Keratinocyte (primary cell): ENCODE results near the gene CACHD1. TPM values are rescaled to one million over a fixed set of nuclear protein-coding genes. Genes with fewer than 3 reads are reported as not detected.

ENCODE experiments used
- DNase-seq: peaks from one replicate; pipeline ENCODE4 v3.0.0-alpha.2; 2011; ENCODE audit warnings: low read depth, missing footprints, low spot score
- FAIRE-seq: peaks from 2 replicates; lab custom pipeline; 2011; peaks lifted over from hg19 to GRCh38; lab: Jason Lieb, UNC
- H2AFZ ChIP-seq: 2 replicates; pipeline ENCODE4 v1.6.0; 2012; ENCODE audit warnings: low read length, control low read depth, inconsistent platforms; ENCODE audit not compliant: control insufficient read depth
- H3K27ac ChIP-seq: 2 replicates; pipeline ENCODE4 v1.5.1; 2011; ENCODE audit warnings: low read length; ENCODE audit not compliant: control insufficient read depth, insufficient read depth
- H3K27me3 ChIP-seq: 3 replicates; pipeline ENCODE4 v1.6.0; 2011; ENCODE audit warnings: low read length; ENCODE audit not compliant: control insufficient read depth, insufficient read depth; ENCODE audit errors: extremely low read depth
- H3K36me3 ChIP-seq, 2 experiments: 2 replicates in 1 of 2; 3 replicates in 1 of 2; pipeline ENCODE4 v1.5.1; 2011; ENCODE audit warnings: low read length in 2 of 2, mild to moderate bottlenecking in 1 of 2; ENCODE audit not compliant: control insufficient read depth in 2 of 2, insufficient read depth in 2 of 2; ENCODE audit errors: extremely low read depth in 1 of 2
- H3K4me1 ChIP-seq: 3 replicates; pipeline ENCODE4 v1.5.1; 2011; ENCODE audit warnings: low read length; ENCODE audit not compliant: control insufficient read depth, insufficient read depth; ENCODE audit errors: extremely low read depth
- H3K4me2 ChIP-seq: 3 replicates; pipeline ENCODE4 v1.6.0; 2011; ENCODE audit warnings: low read depth, low read length; ENCODE audit not compliant: control insufficient read depth, insufficient read depth; ENCODE audit errors: extremely low read depth
- H3K4me3 ChIP-seq, 3 experiments: fragments of 200-600 bp in 1 of 3; sonication (generic) in 1 of 3; 2 replicates in 2 of 3; 3 replicates in 1 of 3; pipeline ENCODE4 v1.5.1; 2011 to 2016; ENCODE audit warnings: low read length in 3 of 3, mild to moderate bottlenecking in 3 of 3, control low read depth in 2 of 3, inconsistent platforms in 1 of 3, low read depth in 1 of 3, mixed read lengths in 1 of 3, mixed run types in 1 of 3, moderate library complexity in 1 of 3; ENCODE audit not compliant: control insufficient read depth in 2 of 3, insufficient read depth in 2 of 3; ENCODE audit errors: extremely low read depth in 1 of 3
- H3K79me2 ChIP-seq: 2 replicates; pipeline ENCODE4 v1.6.0; 2012; ENCODE audit warnings: low read length; ENCODE audit not compliant: control insufficient read depth, insufficient read depth
- H3K9ac ChIP-seq: 3 replicates; pipeline ENCODE4 v1.6.0; 2011; ENCODE audit warnings: low read length; ENCODE audit not compliant: control insufficient read depth, insufficient read depth; ENCODE audit errors: extremely low read depth
- H3K9me1 ChIP-seq: 3 replicates; pipeline ENCODE4 v1.6.0; 2011; ENCODE audit warnings: low read length; ENCODE audit not compliant: control insufficient read depth, insufficient read depth; ENCODE audit errors: extremely low read depth
- H3K9me3 ChIP-seq: 2 replicates; pipeline ENCODE4 v1.5.1; 2012; ENCODE audit warnings: low read depth, low read length; ENCODE audit not compliant: control insufficient read depth
- H4K20me1 ChIP-seq: 3 replicates; pipeline ENCODE4 v1.6.0; 2011; ENCODE audit warnings: low read length; ENCODE audit not compliant: control insufficient read depth, insufficient read depth; ENCODE audit errors: extremely low read depth
- EZH2 ChIP-seq: IDR thresholded peaks from one replicate; pipeline ENCODE4 v1.6.1; 2012; ENCODE audit warnings: inconsistent platforms, mild to moderate bottlenecking, low read length, moderate library complexity
- dilution Hi-C: fragments of 300-500 bp; cut with MboI; formaldehyde crosslinking; loops from one replicate; pipeline ENCODE4 v1.7.0; 2020; ENCODE audit warnings: low sequenced_read_pairs; ENCODE audit not compliant: extremely low pct_ligation_motif_present
- polyA plus RNA-seq, 5 experiments: library from polyadenylated mRNA; depleted of rRNA in 3 of 5; stranded (reverse) in 3 of 5; stranded (forward) in 1 of 5; unstranded in 1 of 5; fragments of >200 nt; gene quantifications; 1 replicate in 1 of 5; 2 replicates in 3 of 5; 3 replicates in 1 of 5; pipeline versions ENCODE4 v1.2.1 to v1.2.3, GENCODE V29; 2011 to 2012; ENCODE audit warnings: missing spikeins in 2 of 5, low read depth in 1 of 5, low replicate concordance in 1 of 5
- TF ChIP-seq, protein P1 (sequence below), 3 experiments: IDR thresholded peaks in 1 of 3; conservative IDR thresholded peaks in 1 of 3; optimal IDR thresholded peaks in 1 of 3; 2 replicates in 2 of 3; 3 replicates in 1 of 3; pipeline versions ENCODE3 to v1.5.1; 2011; ENCODE audit warnings: low read length in 3 of 3, mild to moderate bottlenecking in 3 of 3, moderate library complexity in 2 of 3, control low read depth in 1 of 3, inconsistent platforms in 1 of 3; ENCODE audit not compliant: insufficient read depth in 2 of 3; ENCODE audit errors: extremely low read depth in 1 of 3

Gene CACHD1
- polyA plus RNA-seq, 1 donor (not counting 4 experiments of a cell fraction or from before 2014, with no cell fraction given): 2.4 TPM

DNA sequence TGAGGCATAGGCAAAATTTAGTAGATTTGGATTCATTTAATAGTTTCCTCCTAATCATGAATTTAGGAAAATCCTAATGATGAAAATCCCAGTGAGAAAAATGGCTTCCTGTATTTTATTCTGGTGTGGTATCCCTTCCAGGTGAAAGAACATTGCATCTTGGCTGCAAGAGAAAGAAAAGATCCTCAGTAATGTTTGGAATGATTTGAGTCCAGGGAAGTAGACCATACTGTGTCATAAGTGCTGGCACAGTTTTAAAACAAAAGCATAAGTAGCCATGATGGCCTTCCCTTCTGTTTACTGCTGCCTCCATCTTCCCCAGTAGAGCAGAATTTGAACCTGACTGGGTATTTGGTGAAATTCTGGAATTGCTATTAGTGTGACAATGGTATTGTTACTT lies 52.8 kb downstream of the CACHD1 start:
- FAIRE-seq: no peak
- no peaks in the 10 kb centered on the region for H3K79me2 ChIP-seq
- dilution Hi-C loops: no loop called here

GRCh38 chr1:64523413-64524337 lies 53.7 kb downstream of the CACHD1 start:
- dilution Hi-C loops: no loop called here
- H3K27me3 ChIP-seq: no peaks in the 10 kb centered on the region

More for the DNA sequence above, 52.8 kb downstream of the CACHD1 start:
- Histone ChIP-seq H3K36me3 (no peaks in the 10 kb centered on the region), H3K9me1 (no peaks in the 10 kb centered on the region), H3K4me2 (no peak overlapping the region), H3K4me3 (no peak overlapping the region), H3K4me1 (peaks cover 10% of the 10 kb centered on the region), H3K27ac (no peak overlapping the region), H3K27me3 (no peaks in the 10 kb centered on the region), H3K9me3 (no peaks in the 10 kb centered on the region), H3K9ac (no peak overlapping the region), H2AFZ (no peak overlapping the region), H4K20me1 (no peaks in the 10 kb centered on the region)
- TF ChIP-seq, protein P1, sequence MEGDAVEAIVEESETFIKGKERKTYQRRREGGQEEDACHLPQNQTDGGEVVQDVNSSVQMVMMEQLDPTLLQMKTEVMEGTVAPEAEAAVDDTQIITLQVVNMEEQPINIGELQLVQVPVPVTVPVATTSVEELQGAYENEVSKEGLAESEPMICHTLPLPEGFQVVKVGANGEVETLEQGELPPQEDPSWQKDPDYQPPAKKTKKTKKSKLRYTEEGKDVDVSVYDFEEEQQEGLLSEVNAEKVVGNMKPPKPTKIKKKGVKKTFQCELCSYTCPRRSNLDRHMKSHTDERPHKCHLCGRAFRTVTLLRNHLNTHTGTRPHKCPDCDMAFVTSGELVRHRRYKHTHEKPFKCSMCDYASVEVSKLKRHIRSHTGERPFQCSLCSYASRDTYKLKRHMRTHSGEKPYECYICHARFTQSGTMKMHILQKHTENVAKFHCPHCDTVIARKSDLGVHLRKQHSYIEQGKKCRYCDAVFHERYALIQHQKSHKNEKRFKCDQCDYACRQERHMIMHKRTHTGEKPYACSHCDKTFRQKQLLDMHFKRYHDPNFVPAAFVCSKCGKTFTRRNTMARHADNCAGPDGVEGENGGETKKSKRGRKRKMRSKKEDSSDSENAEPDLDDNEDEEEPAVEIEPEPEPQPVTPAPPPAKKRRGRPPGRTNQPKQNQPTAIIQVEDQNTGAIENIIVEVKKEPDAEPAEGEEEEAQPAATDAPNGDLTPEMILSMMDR (optimal IDR thresholded peaks at IDR 0.05 in 1 of 3, IDR thresholded peaks at IDR 0.05 in 1 of 3, conservative IDR thresholded peaks at IDR 0.05 in 1 of 3; ENCODE audit: extremely low read depth in 1 of 3, insufficient read depth in 2 of 3, low read length in 3 of 3): no peak
- no peak for TF ChIP-seq EZH2
- no peak for DNase-seq

More at GRCh38 chr1:64523413-64524337, 53.7 kb downstream of the CACHD1 start:
- H3K9me1 ChIP-seq: no peaks in the 10 kb centered on the region
- no peak overlapping the region for H3K4me3 ChIP-seq
- H4K20me1 ChIP-seq: no peaks in the 10 kb centered on the region
- FAIRE-seq (no peak), DNase-seq (no peak)
- no peak overlapping the region for H3K4me2 ChIP-seq
- H3K36me3 ChIP-seq: no peaks in the 10 kb centered on the region
- no peak overlapping the region for H2AFZ ChIP-seq
- H3K4me1 ChIP-seq: peaks cover 10% of the 10 kb centered on the region
- no peak overlapping the region for H3K9ac ChIP-seq
- H3K9me3 ChIP-seq: no peaks in the 10 kb centered on the region
- H3K27ac ChIP-seq: no peak overlapping the region
- TF ChIP-seq EZH2: no peak
- TF ChIP-seq, protein P1 (optimal IDR thresholded peaks at IDR 0.05 in 1 of 3, IDR thresholded peaks at IDR 0.05 in 1 of 3, conservative IDR thresholded peaks at IDR 0.05 in 1 of 3; ENCODE audit: extremely low read depth in 1 of 3, insufficient read depth in 2 of 3, low read length in 3 of 3): no peak
- no peaks in the 10 kb centered on the region for H3K79me2 ChIP-seq
